GM12878 (cell line): Measurements from ENCODE around the gene BCL2. TPM values are rescaled to one million over a fixed set of nuclear protein-coding genes. Genes with fewer than 3 reads are reported as not detected.

Experiments used
- ASH2L ChIP-seq: fragments of 300-600, 200-600 bp; sonication (generic); IDR thresholded peaks from 2 replicates; pipeline ENCODE4 v1.6.1; 2017; ENCODE audit warnings: low read depth, mild to moderate bottlenecking, borderline replicate concordance
- ATF3 ChIP-seq: IDR thresholded peaks from 2 replicates; pipeline ENCODE4 v1.6.1; 2011; ENCODE audit warnings: low read depth, mild to moderate bottlenecking, low read length, moderate library complexity, borderline replicate concordance; ENCODE audit errors: extremely low read depth
- CBFB ChIP-seq: IDR thresholded peaks from 2 replicates; pipeline ENCODE4 v1.6.1; 2016; ENCODE audit warnings: antibody characterized with exemption, low read depth
- CEBPB ChIP-seq, 2 experiments: fragments of 150-350 bp in 1 of 2; IDR thresholded peaks; 2 replicates each; pipeline ENCODE4 v1.6.1; 2012 to 2014; ENCODE audit warnings: low read depth in 2 of 2, low read length in 2 of 2, borderline replicate concordance in 1 of 2, inconsistent platforms in 1 of 2
- ESRRA ChIP-seq: IDR thresholded peaks from 2 replicates; pipeline ENCODE4 v1.6.1; 2012; ENCODE audit warnings: mild to moderate bottlenecking, low read length, improper control_type of control experiment
- FOXM1 ChIP-seq: IDR thresholded peaks from 2 replicates; pipeline ENCODE4 v1.6.1; 2012; ENCODE audit warnings: low read depth, mild to moderate bottlenecking, inconsistent platforms, low read length, moderate library complexity
- GABPA ChIP-seq: IDR thresholded peaks from 2 replicates; pipeline ENCODE4 v1.6.1; 2014; ENCODE audit warnings: antibody characterized with exemption, low read depth, mild to moderate bottlenecking, inconsistent platforms
- IKZF1 ChIP-seq: fragments of 450-650 bp; conservative IDR thresholded peaks from 2 replicates; pipeline ENCODE4 v1.6.1; 2017; ENCODE audit warnings: antibody characterized with exemption, mild to moderate bottlenecking
- MAX ChIP-seq: IDR thresholded peaks from 2 replicates; pipeline ENCODE4 v1.6.1; 2012; ENCODE audit warnings: low read depth, low read length, improper control_type of control experiment
- MXI1 ChIP-seq: fragments of 150-350 bp; IDR thresholded peaks from 2 replicates; pipeline ENCODE4 v1.6.1; 2011; ENCODE audit warnings: low read depth, mild to moderate bottlenecking, inconsistent platforms, low read length, improper control_type of control experiment
- MYB ChIP-seq: fragments of 150-350 bp; IDR thresholded peaks from 2 replicates; pipeline ENCODE4 v1.6.1; 2014; ENCODE audit warnings: mild to moderate bottlenecking, low read depth, low read length, borderline replicate concordance
- NFYA ChIP-seq: IDR thresholded peaks from 2 replicates; pipeline ENCODE4 v1.6.1; 2011; ENCODE audit warnings: low read depth, mild to moderate bottlenecking, low read length, improper control_type of control experiment, borderline replicate concordance
- NR2F1 ChIP-seq: fragments of 450-650 bp; conservative IDR thresholded peaks from 2 replicates; pipeline ENCODE4 v1.6.1; 2017; ENCODE audit warnings: mild to moderate bottlenecking
- POLR2AphosphoS5 ChIP-seq: IDR thresholded peaks from 2 replicates; pipeline ENCODE4 v1.6.1; 2011; ENCODE audit warnings: mild to moderate bottlenecking, low read length, inconsistent platforms
- RELA ChIP-seq: fragments of 450-650 bp; IDR thresholded peaks from 2 replicates; pipeline ENCODE4 v1.8.0; 2014; ENCODE audit warnings: borderline replicate concordance; ENCODE audit not compliant: partially characterized antibody
- REST ChIP-seq: IDR thresholded peaks from 2 replicates; pipeline ENCODE4 v1.6.1; 2012; ENCODE audit warnings: mild to moderate bottlenecking, low read depth, low read length
- ZBED1 ChIP-seq: IDR thresholded peaks from 2 replicates; pipeline ENCODE4 v1.6.1; 2016; ENCODE audit warnings: borderline replicate concordance
- ZSCAN29 ChIP-seq: fragments of 450-650 bp; IDR thresholded peaks from 2 replicates; pipeline ENCODE4 v1.6.1; 2017; ENCODE audit warnings: mild to moderate bottlenecking, moderate library complexity
- polyA plus RNA-seq, 11 experiments: library from polyadenylated mRNA; depleted of rRNA in 4 of 11; unstranded in 6 of 11; stranded (reverse) in 5 of 11; fragments of >200 nt; fragmentation: Nextera tagmentation in 4 of 11; fragmentation: Illumina TruSeq in 1 of 11; extraction: Ambion mirVana in 4 of 11; extraction: Trizol in 1 of 11; gene quantifications; 1 replicate in 1 of 11; 2 replicates in 10 of 11; pipeline versions ENCODE4 v1.2.1 to v1.2.3, GENCODE V29; 2011 to 2016; ENCODE audit warnings: inconsistent platforms in 2 of 11, missing spikeins in 2 of 11, low read depth in 1 of 11
- total RNA-seq, 4 experiments: library from RNA; depleted of rRNA in 3 of 4; stranded (reverse); fragments of >200 nt in 3 of 4; fragmentation: Illumina TruSeq in 1 of 4; extraction: Trizol in 1 of 4; gene quantifications; 2 replicates each; pipeline versions ENCODE4 v1.2.1 to v1.2.3, GENCODE V29; 2013 to 2021
- TF ChIP-seq, protein P1 (sequence below): fragments of 450-650 bp; IDR thresholded peaks from 2 replicates; pipeline ENCODE4 v1.6.1; 2017; ENCODE audit warnings: antibody characterized with exemption, mild to moderate bottlenecking, moderate library complexity
- TF ChIP-seq, protein P2 (sequence below): IDR thresholded peaks from 2 replicates; pipeline ENCODE4 v1.6.1; 2011; ENCODE audit warnings: low read depth, low read length, improper control_type of control experiment, borderline replicate concordance
- TF ChIP-seq, protein P3 (sequence below): IDR thresholded peaks from 2 replicates; pipeline ENCODE4 v1.6.1; 2012; ENCODE audit warnings: low read depth, low read length, improper control_type of control experiment

The BCL2 gene
- total and polyA plus RNA-seq, 10 of the 15 experiments (the other 5 are each of a cell fraction or from before 2014, with no cell fraction given): 4.1 to 47.8 (median 19.3) TPM

DNA sequence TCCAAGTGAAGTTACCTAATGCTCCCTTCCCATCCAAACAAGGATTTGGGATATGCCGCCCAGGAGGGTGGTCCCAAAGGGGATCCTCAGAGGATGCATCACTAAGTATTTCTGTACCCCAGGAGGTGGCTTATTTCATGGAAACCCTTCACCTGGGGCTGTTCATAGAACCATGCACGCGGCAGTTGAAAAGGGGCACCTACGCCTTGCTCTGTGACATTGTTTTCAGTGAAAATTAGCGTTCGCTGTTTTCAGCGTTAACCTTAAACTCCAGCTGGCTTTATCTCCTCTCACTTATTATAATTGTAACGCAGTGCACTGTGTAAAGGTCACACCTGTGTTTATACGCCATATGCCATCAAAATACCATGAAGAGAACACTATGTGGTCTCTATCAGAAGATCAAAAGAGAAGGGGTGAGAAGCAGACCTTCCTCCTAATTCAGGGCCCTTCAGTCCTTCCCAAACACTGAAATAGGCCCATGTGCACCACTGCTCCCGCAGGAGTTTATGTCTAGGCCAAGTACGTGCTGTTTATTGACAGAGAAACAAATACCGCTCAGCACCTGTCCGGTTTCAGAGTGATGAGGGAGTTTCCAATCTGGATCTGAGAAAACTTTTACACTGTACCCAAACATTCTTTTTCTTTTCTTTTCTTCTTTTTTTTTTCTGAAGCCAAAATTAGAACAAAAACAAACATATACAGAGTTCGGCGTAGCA, 162.1 kb downstream of the BCL2 start (continued):
- TF ChIP-seq, protein P1, sequence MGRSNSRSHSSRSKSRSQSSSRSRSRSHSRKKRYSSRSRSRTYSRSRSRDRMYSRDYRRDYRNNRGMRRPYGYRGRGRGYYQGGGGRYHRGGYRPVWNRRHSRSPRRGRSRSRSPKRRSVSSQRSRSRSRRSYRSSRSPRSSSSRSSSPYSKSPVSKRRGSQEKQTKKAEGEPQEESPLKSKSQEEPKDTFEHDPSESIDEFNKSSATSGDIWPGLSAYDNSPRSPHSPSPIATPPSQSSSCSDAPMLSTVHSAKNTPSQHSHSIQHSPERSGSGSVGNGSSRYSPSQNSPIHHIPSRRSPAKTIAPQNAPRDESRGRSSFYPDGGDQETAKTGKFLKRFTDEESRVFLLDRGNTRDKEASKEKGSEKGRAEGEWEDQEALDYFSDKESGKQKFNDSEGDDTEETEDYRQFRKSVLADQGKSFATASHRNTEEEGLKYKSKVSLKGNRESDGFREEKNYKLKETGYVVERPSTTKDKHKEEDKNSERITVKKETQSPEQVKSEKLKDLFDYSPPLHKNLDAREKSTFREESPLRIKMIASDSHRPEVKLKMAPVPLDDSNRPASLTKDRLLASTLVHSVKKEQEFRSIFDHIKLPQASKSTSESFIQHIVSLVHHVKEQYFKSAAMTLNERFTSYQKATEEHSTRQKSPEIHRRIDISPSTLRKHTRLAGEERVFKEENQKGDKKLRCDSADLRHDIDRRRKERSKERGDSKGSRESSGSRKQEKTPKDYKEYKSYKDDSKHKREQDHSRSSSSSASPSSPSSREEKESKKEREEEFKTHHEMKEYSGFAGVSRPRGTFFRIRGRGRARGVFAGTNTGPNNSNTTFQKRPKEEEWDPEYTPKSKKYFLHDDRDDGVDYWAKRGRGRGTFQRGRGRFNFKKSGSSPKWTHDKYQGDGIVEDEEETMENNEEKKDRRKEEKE: no peak
- TF ChIP-seq IKZF1: no peak
- no peak for TF ChIP-seq MAX
- TF ChIP-seq, protein P2, sequence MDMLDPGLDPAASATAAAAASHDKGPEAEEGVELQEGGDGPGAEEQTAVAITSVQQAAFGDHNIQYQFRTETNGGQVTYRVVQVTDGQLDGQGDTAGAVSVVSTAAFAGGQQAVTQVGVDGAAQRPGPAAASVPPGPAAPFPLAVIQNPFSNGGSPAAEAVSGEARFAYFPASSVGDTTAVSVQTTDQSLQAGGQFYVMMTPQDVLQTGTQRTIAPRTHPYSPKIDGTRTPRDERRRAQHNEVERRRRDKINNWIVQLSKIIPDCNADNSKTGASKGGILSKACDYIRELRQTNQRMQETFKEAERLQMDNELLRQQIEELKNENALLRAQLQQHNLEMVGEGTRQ: no peak
- no peak for TF ChIP-seq NFYA
- TF ChIP-seq REST: no peak
- peak; percentile 72 for TF ChIP-seq RELA
- TF ChIP-seq POLR2AphosphoS5: peak; percentile 76
- TF ChIP-seq MYB: 0 out of 2 replicates have a peak, but pooled peaks have one; percentile 20
- no peak for TF ChIP-seq ASH2L
- no peak for TF ChIP-seq FOXM1
- TF ChIP-seq ZSCAN29: no peak
- TF ChIP-seq, protein P3, sequence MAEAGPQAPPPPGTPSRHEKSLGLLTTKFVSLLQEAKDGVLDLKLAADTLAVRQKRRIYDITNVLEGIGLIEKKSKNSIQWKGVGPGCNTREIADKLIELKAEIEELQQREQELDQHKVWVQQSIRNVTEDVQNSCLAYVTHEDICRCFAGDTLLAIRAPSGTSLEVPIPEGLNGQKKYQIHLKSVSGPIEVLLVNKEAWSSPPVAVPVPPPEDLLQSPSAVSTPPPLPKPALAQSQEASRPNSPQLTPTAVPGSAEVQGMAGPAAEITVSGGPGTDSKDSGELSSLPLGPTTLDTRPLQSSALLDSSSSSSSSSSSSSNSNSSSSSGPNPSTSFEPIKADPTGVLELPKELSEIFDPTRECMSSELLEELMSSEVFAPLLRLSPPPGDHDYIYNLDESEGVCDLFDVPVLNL: no peak
- no peak; the same call in 1 of the 2 replicates for TF ChIP-seq CBFB
- no peak for TF ChIP-seq CEBPB (IDR thresholded peaks at IDR 0.05; ENCODE audit: borderline replicate concordance in 1 of 2, low read depth in 2 of 2, low read length in 2 of 2)
- peak; percentile 57 for TF ChIP-seq MXI1
- TF ChIP-seq ESRRA: no peak
- TF ChIP-seq ATF3: no peak
- no peak for TF ChIP-seq ZBED1
- no peak for TF ChIP-seq NR2F1
- TF ChIP-seq GABPA: no peak
